ENCODE measurements around the gene APAF1. TPM values are rescaled to one million over a fixed set of nuclear protein-coding genes. Genes with fewer than 3 reads are reported as not detected.

Gene APAF1
- total and polyA plus RNA-seq, 9 of the 15 experiments (the other 6 are each of a cell fraction or from before 2014, with no cell fraction given) = 5.1 to 15.7 (median 9.9) TPM

- no peaks in the 10 kb centered on the region for H3K4me1 ChIP-seq (replicated peaks in 1 of 2; ENCODE audit: control insufficient read depth in 2 of 2, insufficient read depth in 2 of 2, low read length in 2 of 2)
- H3K9me3 ChIP-seq (replicated peaks; ENCODE audit: control insufficient read depth, insufficient read depth, low read depth, low read length) = peaks cover 2% of the 10 kb centered on the region
- H3K27ac ChIP-seq (ENCODE audit: extremely low read depth, low read depth, low read length) = no peak overlapping the region
- CTCF ChIA-PET (ENCODE audit: low intra/inter-chr PET ratio) = no interaction called here
- H3K27me3 ChIP-seq (ENCODE audit: control insufficient read depth in 2 of 2, insufficient read depth in 2 of 2, low read length in 2 of 2) = peaks cover 5 to 9% of the 10 kb centered on the region in 2 experiments; a peak in 4 of 5 replicates
- intact Hi-C loops (cut with micrococcal nuclease) (no loop called here), in situ Hi-C loops (cut with MboI) (no loop called here)
- H3K36me3 ChIP-seq (ENCODE audit: control insufficient read depth, insufficient read depth, low read length) = no peaks in the 10 kb centered on the region
- H4K20me1 ChIP-seq (replicated peaks; ENCODE audit: control insufficient read depth, insufficient read depth, low read length) = no peaks in the 10 kb centered on the region
- no peaks in the 10 kb centered on the region for H3K79me2 ChIP-seq (ENCODE audit: control insufficient read depth, insufficient read depth, low read length)
- no peak overlapping the region for H2AFZ ChIP-seq (ENCODE audit: low read depth, low read length)
- ATAC-seq = no peak
- DNase-seq (ENCODE audit: extremely low read depth in 1 of 4, low spot score in 3 of 4) = no peak
- H3K9me1 ChIP-seq (ENCODE audit: control insufficient read depth, insufficient read depth, low read length) = no peaks in the 10 kb centered on the region
- no peak overlapping the region for H3K9ac ChIP-seq (ENCODE audit: insufficient read depth in 1 of 2, low read depth in 2 of 2, low read length in 2 of 2)
- POLR2A ChIA-PET = interaction anchor here (0.9 to 1.7 kb wide), 3 partner anchors 10 to 18 kb away, joined by 3 to 4 read pairs (median 3); no protein-coding TSS in a partner anchor
- no peak for FAIRE-seq
- no TSS peak for BruUV-seq (replicated peaks)
- no peak overlapping the region for H3K4me3 ChIP-seq
- no peak overlapping the region for H3K4me2 ChIP-seq (ENCODE audit: insufficient read depth, low read length)
- no peak for TF ChIP-seq NR4A1 (CRISPR knock-in tag; IDR thresholded peaks at IDR 0.05)
- TF ChIP-seq NR4A1 (tag; IDR thresholded peaks at IDR 0.05) = no peak
- TF ChIP-seq ARID2 (IDR thresholded peaks at IDR 0.05) = no peak
- no peak for TF ChIP-seq ZNF280B (CRISPR knock-in tag; IDR thresholded peaks at IDR 0.05)
- no peak for TF ChIP-seq MAFF (IDR thresholded peaks at IDR 0.05; ENCODE audit: low read length)
- no peak for TF ChIP-seq HDAC1 (IDR thresholded peaks at IDR 0.05)
- no peak for TF ChIP-seq DACH1 (IDR thresholded peaks at IDR 0.05; ENCODE audit: partially characterized antibody)
- TF ChIP-seq YBX1 (IDR thresholded peaks at IDR 0.05) = no peak
- TF ChIP-seq, protein P1, sequence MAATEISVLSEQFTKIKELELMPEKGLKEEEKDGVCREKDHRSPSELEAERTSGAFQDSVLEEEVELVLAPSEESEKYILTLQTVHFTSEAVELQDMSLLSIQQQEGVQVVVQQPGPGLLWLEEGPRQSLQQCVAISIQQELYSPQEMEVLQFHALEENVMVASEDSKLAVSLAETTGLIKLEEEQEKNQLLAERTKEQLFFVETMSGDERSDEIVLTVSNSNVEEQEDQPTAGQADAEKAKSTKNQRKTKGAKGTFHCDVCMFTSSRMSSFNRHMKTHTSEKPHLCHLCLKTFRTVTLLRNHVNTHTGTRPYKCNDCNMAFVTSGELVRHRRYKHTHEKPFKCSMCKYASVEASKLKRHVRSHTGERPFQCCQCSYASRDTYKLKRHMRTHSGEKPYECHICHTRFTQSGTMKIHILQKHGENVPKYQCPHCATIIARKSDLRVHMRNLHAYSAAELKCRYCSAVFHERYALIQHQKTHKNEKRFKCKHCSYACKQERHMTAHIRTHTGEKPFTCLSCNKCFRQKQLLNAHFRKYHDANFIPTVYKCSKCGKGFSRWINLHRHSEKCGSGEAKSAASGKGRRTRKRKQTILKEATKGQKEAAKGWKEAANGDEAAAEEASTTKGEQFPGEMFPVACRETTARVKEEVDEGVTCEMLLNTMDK (IDR thresholded peaks at IDR 0.05; ENCODE audit: borderline replicate concordance, insufficient read depth, low read depth, low read length, poor library complexity, severe bottlenecking) = no peak
- TF ChIP-seq ZNF431 (CRISPR knock-in tag; IDR thresholded peaks at IDR 0.05) = no peak
- no peak for TF ChIP-seq PYGO2 (tag; IDR thresholded peaks at IDR 0.05)
- no peak for TF ChIP-seq KDM2B (CRISPR knock-in tag; IDR thresholded peaks at IDR 0.05)
- TF ChIP-seq MXI1 (IDR thresholded peaks at IDR 0.05; ENCODE audit: low read depth, low read length) = no peak
- TF ChIP-seq, protein P2, sequence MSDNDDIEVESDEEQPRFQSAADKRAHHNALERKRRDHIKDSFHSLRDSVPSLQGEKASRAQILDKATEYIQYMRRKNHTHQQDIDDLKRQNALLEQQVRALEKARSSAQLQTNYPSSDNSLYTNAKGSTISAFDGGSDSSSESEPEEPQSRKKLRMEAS (CRISPR knock-in tag; IDR thresholded peaks at IDR 0.05) = no peak
Observed at GRCh38 chr12:98769068-98769467, 124.0 kb downstream of the APAF1 start.

Data from K562 (cell line).